H1 (cell line): ENCODE data around the gene ARHGAP22. TPM values are rescaled to one million over a fixed set of nuclear protein-coding genes. Genes with fewer than 3 reads are reported as not detected.

Experiments used
- CTCF ChIA-PET: fragments of 300-600 bp; sonication (Branson Sonifier 250); formaldehyde crosslinking; loops from one replicate; lab custom pipeline; 2021; ENCODE audit not compliant: partially characterized antibody; lab: Charles Lee
- POLR2A ChIA-PET: fragments of 300-600 bp; sonication (Branson Sonifier 250); formaldehyde crosslinking; loops from one replicate; lab custom pipeline; 2021; ENCODE audit warnings: inconsistent platforms; ENCODE audit not compliant: partially characterized antibody; lab: Charles Lee
- DNase-seq, 2 experiments: peaks; one replicate each; pipeline versions ENCODE4 v3.0.0 to v3.0.0-alpha.2; 2010 to 2022; ENCODE audit warnings: low spot score in 2 of 2, low read depth in 1 of 2, mixed read lengths in 1 of 2
- FAIRE-seq: peaks from 2 replicates; lab custom pipeline; 2011; peaks lifted over from hg19 to GRCh38; lab: Jason Lieb, UNC
- H2AFZ ChIP-seq: 2 replicates; pipeline ENCODE4 v1.8.1; 2012; ENCODE audit warnings: low read length, inconsistent platforms
- H2AK5ac ChIP-seq: 2 replicates; pipeline ENCODE4 v1.6.1; 2013; ENCODE audit warnings: low read depth, low read length
- H2BK120ac ChIP-seq: replicated peaks from 2 replicates; pipeline ENCODE3; 2013; ENCODE audit warnings: low read depth, low read length, inconsistent platforms
- H2BK12ac ChIP-seq: 2 replicates; pipeline ENCODE4 v1.6.1; 2013; ENCODE audit warnings: low read depth, low read length
- H2BK15ac ChIP-seq: 2 replicates; pipeline ENCODE4 v1.6.1; 2013; ENCODE audit warnings: low read length
- H2BK20ac ChIP-seq: 2 replicates; pipeline ENCODE4 v1.6.1; 2013; ENCODE audit warnings: low read length
- H2BK5ac ChIP-seq: 2 replicates; pipeline ENCODE4 v1.6.1; 2013; ENCODE audit warnings: low read depth, low read length
- H3K14ac ChIP-seq: 2 replicates; pipeline ENCODE4 v1.6.1; 2013; ENCODE audit warnings: inconsistent platforms; ENCODE audit not compliant: insufficient read length
- H3K18ac ChIP-seq: 2 replicates; pipeline ENCODE4 v1.6.1; 2013; ENCODE audit warnings: low read length; ENCODE audit errors: extremely low read depth
- H3K23ac ChIP-seq: 2 replicates; pipeline ENCODE4 v1.6.1; 2013; ENCODE audit warnings: inconsistent platforms; ENCODE audit not compliant: insufficient read length
- H3K23me2 ChIP-seq: 2 replicates; pipeline ENCODE4 v1.6.1; 2013; ENCODE audit warnings: low read depth, low read length
- H3K27ac ChIP-seq: 2 replicates; pipeline ENCODE4 v1.6.1; 2011; ENCODE audit warnings: low read depth, low read length, inconsistent platforms
- H3K27me3 ChIP-seq, 4 experiments: replicated peaks in 1 of 4; 1 replicate in 1 of 4; 2 replicates in 3 of 4; pipeline versions ENCODE4 v1.6.1 to v1.8.1; 2011 to 2013; ENCODE audit warnings: low read length in 3 of 4, mild to moderate bottlenecking in 3 of 4, inconsistent platforms in 2 of 4, mixed read lengths in 2 of 4, moderate library complexity in 1 of 4; ENCODE audit not compliant: control insufficient read depth in 3 of 4, insufficient read depth in 3 of 4; ENCODE audit errors: extremely low read depth in 1 of 4
- H3K36me3 ChIP-seq, 4 experiments: 2 replicates each; pipeline versions ENCODE4 v1.6.1 to v1.8.1; 2011 to 2013; ENCODE audit warnings: mild to moderate bottlenecking in 4 of 4, low read length in 3 of 4, moderate library complexity in 2 of 4, control low read depth in 1 of 4, inconsistent platforms in 1 of 4; ENCODE audit not compliant: insufficient read depth in 4 of 4, control insufficient read depth in 2 of 4
- H3K4ac ChIP-seq: replicated peaks from 2 replicates; pipeline ENCODE3; 2013; ENCODE audit warnings: low read length, low read depth, mixed read lengths, inconsistent platforms; ENCODE audit not compliant: insufficient read length
- H3K4me1 ChIP-seq, 4 experiments: replicated peaks in 1 of 4; 1 replicate in 1 of 4; 2 replicates in 3 of 4; pipeline versions ENCODE4 v1.6.1 to v1.8.1; 2011 to 2013; ENCODE audit warnings: low read length in 3 of 4, inconsistent platforms in 2 of 4, mixed read lengths in 1 of 4; ENCODE audit not compliant: insufficient read depth in 4 of 4, control insufficient read depth in 3 of 4
- H3K4me2 ChIP-seq, 2 experiments: 2 replicates each; pipeline versions ENCODE4 v1.6.1 to v1.8.1; 2011 to 2013; ENCODE audit warnings: low read depth in 2 of 2, low read length in 2 of 2, control low read depth in 1 of 2, inconsistent platforms in 1 of 2, mild to moderate bottlenecking in 1 of 2; ENCODE audit not compliant: insufficient read depth in 1 of 2
- H3K4me3 ChIP-seq, 4 experiments: fragments of 200-600, 300-600 bp in 1 of 4; sonication (generic), shearing (Covaris generic), sonication (Bioruptor Twin) in 1 of 4; 2 replicates each; pipeline versions ENCODE4 v1.5.1 to v1.8.1; 2011 to 2016; ENCODE audit warnings: low read length in 4 of 4, low read depth in 3 of 4, control low read depth in 2 of 4, inconsistent platforms in 2 of 4, mild to moderate bottlenecking in 2 of 4, mixed read lengths in 1 of 4, moderate library complexity in 1 of 4; ENCODE audit not compliant: insufficient read depth in 2 of 4; ENCODE audit errors: extremely low read depth in 1 of 4
- H3K56ac ChIP-seq: replicated peaks from 2 replicates; pipeline ENCODE3; 2013; ENCODE audit warnings: low read depth, mild to moderate bottlenecking, mixed read lengths, low read length, inconsistent platforms; ENCODE audit not compliant: insufficient read length
- H3K79me1 ChIP-seq: 2 replicates; pipeline ENCODE4 v1.6.1; 2013; ENCODE audit warnings: low read depth, low read length, control low read depth
- H3K79me2 ChIP-seq, 2 experiments: 2 replicates each; pipeline versions ENCODE4 v1.6.1 to v1.8.1; 2012 to 2013; ENCODE audit warnings: low read length in 2 of 2, mild to moderate bottlenecking in 2 of 2, inconsistent platforms in 1 of 2; ENCODE audit not compliant: insufficient read depth in 2 of 2, control insufficient read depth in 1 of 2
- H3K9ac ChIP-seq, 4 experiments: replicated peaks in 1 of 4; 1 replicate in 1 of 4; 2 replicates in 3 of 4; pipeline versions ENCODE4 v1.6.1 to v1.8.1; 2011 to 2013; ENCODE audit warnings: low read depth in 3 of 4, low read length in 3 of 4, control low read depth in 2 of 4, mild to moderate bottlenecking in 2 of 4, moderate library complexity in 2 of 4, inconsistent platforms in 1 of 4; ENCODE audit errors: extremely low read depth in 1 of 4
- H3K9me3 ChIP-seq, 2 experiments: 2 replicates each; pipeline versions ENCODE4 v1.6.1 to v1.8.1; 2012 to 2013; ENCODE audit warnings: mild to moderate bottlenecking in 2 of 2, moderate library complexity in 2 of 2, control low read depth in 1 of 2, inconsistent platforms in 1 of 2, low read depth in 1 of 2, low read length in 1 of 2, mixed read lengths in 1 of 2; ENCODE audit not compliant: insufficient read depth in 2 of 2
- H4K20me1 ChIP-seq, 2 experiments: replicated peaks in 1 of 2; 2 replicates each; pipeline versions ENCODE3 to v1.8.1; 2011 to 2013; ENCODE audit warnings: inconsistent platforms in 2 of 2, low read length in 2 of 2, mild to moderate bottlenecking in 1 of 2; ENCODE audit not compliant: insufficient read depth in 2 of 2, control insufficient read depth in 1 of 2
- H4K5ac ChIP-seq: 2 replicates; pipeline ENCODE4 v1.6.1; 2013; ENCODE audit warnings: low read length, low read depth, mixed read lengths, inconsistent platforms; ENCODE audit not compliant: insufficient read length
- H4K8ac ChIP-seq: 2 replicates; pipeline ENCODE4 v1.8.0; 2013; ENCODE audit warnings: mild to moderate bottlenecking, moderate library complexity, low read length, inconsistent platforms; ENCODE audit not compliant: insufficient read depth; ENCODE audit errors: extremely low read depth
- H4K91ac ChIP-seq: replicated peaks from 2 replicates; pipeline ENCODE3; 2013; ENCODE audit warnings: low read length, mixed read lengths, inconsistent platforms; ENCODE audit not compliant: insufficient read length
- ATF2 ChIP-seq: IDR thresholded peaks from 2 replicates; pipeline ENCODE4 v1.6.1; 2012; ENCODE audit warnings: low read length, inconsistent platforms
- CREB1 ChIP-seq: IDR thresholded peaks from 2 replicates; pipeline ENCODE4 v1.6.1; 2012; ENCODE audit warnings: inconsistent platforms
- E2F6 ChIP-seq: IDR thresholded peaks from 2 replicates; pipeline ENCODE4 v1.6.1; 2012; ENCODE audit warnings: inconsistent platforms
- GABPA ChIP-seq: IDR thresholded peaks from 2 replicates; pipeline ENCODE4 v1.6.1; 2011; ENCODE audit warnings: mild to moderate bottlenecking, low read length, moderate library complexity, borderline replicate concordance; ENCODE audit not compliant: insufficient read depth
- HDAC2 ChIP-seq, 2 experiments: fragments of 300-600 bp in 1 of 2; sonication (generic) in 1 of 2; IDR thresholded peaks; 2 replicates each; pipeline ENCODE4 v1.6.1; 2011 to 2012; ENCODE audit warnings: low read depth in 2 of 2, low read length in 2 of 2, mild to moderate bottlenecking in 2 of 2, moderate library complexity in 2 of 2, borderline replicate concordance in 1 of 2, inconsistent platforms in 1 of 2
- RFX5 ChIP-seq: IDR thresholded peaks from 2 replicates; pipeline ENCODE4 v1.6.1; 2011; ENCODE audit warnings: low read depth, low read length, improper control_type of control experiment, borderline replicate concordance
- SRF ChIP-seq: IDR thresholded peaks from 2 replicates; pipeline ENCODE4 v1.6.1; 2011; ENCODE audit warnings: mild to moderate bottlenecking, low read depth, low read length, moderate library complexity
- USF2 ChIP-seq: IDR thresholded peaks from 2 replicates; pipeline ENCODE4 v1.6.1; 2011; ENCODE audit warnings: low read length, improper control_type of control experiment
- WGBS, 2 experiments: shearing (Covaris generic) in 1 of 2; methylation state at CpG; one replicate each; pipeline versions ENCODE4 v1.1.6 to v1.1.7; 2013 to 2015; ENCODE audit warnings: low lambda C conversion rate in 2 of 2, mixed read lengths in 2 of 2, inconsistent platforms in 1 of 2, low coverage in 1 of 2, missing lambda C conversion rate in 1 of 2; ENCODE audit not compliant: insufficient replicate concordance in 2 of 2, insufficient coverage in 1 of 2, insufficient read length in 1 of 2; ENCODE audit errors: extremely low coverage in 1 of 2, missing lambda C conversion rate in 1 of 2; 5-methylcytosine and 5-hydroxymethylcytosine counted together
- polyA plus RNA-seq, 7 experiments: library from polyadenylated mRNA; depleted of rRNA in 3 of 7; stranded (reverse) in 5 of 7; unstranded in 2 of 7; fragments of >200 nt in 5 of 7; fragments of 200-250 nt in 2 of 7; gene quantifications; 1 replicate in 5 of 7; 2 replicates in 1 of 7; 4 replicates in 1 of 7; pipeline versions ENCODE4 v1.2.1 to v1.2.3, GENCODE V29; 2011 to 2013; ENCODE audit warnings: missing spikeins in 2 of 7, mixed read lengths in 2 of 7
- total RNA-seq: library from RNA; stranded (reverse); fragmentation: NEBNext Ultra II Directional; extraction: Animal tissue kit (Norgen Biotek cat#: 25700); gene quantifications from 2 replicates; pipeline ENCODE4 v1.2.1, GENCODE V29; 2021

The ARHGAP22 gene
- total and polyA plus RNA-seq, 2 of the 8 experiments (the other 6 are each of a cell fraction or from before 2014, with no cell fraction given) = 3.6 to 11.2 TPM

- Histone ChIP-seq H4K8ac (no peak overlapping the region), H3K4ac (no peak overlapping the region), H4K91ac (no peak overlapping the region), H3K56ac (no peak overlapping the region), H2BK120ac (no peak overlapping the region), H3K23me2 (peaks cover 6% of the 10 kb centered on the region; the same call in 1 of the 2 replicates), H2BK15ac (no peak overlapping the region), H3K4me2 (no peak overlapping the region), H2BK12ac (no peak overlapping the region), H3K18ac (no peak overlapping the region), H3K27ac (no peak overlapping the region), H3K36me3 (no peaks in the 10 kb centered on the region), H3K9me3 (no peaks in the 10 kb centered on the region), H2BK5ac (no peak overlapping the region), H2BK20ac (no peak overlapping the region), H3K9ac (no peak overlapping the region), H3K4me3 (no peak overlapping the region), H3K4me1 (no peaks in the 10 kb centered on the region), H2AFZ (no peak overlapping the region), H4K5ac (no peak overlapping the region), H2AK5ac (no peak overlapping the region), H4K20me1 (no peaks in the 10 kb centered on the region), H3K27me3 (no peaks in the 10 kb centered on the region), H3K79me2 (no peaks in the 10 kb centered on the region), H3K23ac (no peak overlapping the region), H3K14ac (no peak overlapping the region), H3K79me1 (no peaks in the 10 kb centered on the region)
- POLR2A ChIA-PET = no interaction called here
- TF ChIP-seq CREB1 (no peak), SRF (no peak), USF2 (no peak), HDAC2 (IDR thresholded peaks at IDR 0.05; ENCODE audit: borderline replicate concordance in 1 of 2, low read depth in 2 of 2, low read length in 2 of 2) (no peak), RFX5 (no peak), GABPA (no peak), ATF2 (no peak), E2F6 (no peak)
- FAIRE-seq = no peak
- no peak for DNase-seq
- 92% methylated on average over 3 of the region's 3 CpGs; no CpG with 5 or more reads in 1 of the 2 experiments for WGBS, 2 experiments
- CTCF ChIA-PET = interaction anchor here (0.6 to 3.8 kb wide), 3 partner anchors 19 to 183 kb away, joined by 3 to 15 read pairs (median 6); no protein-coding TSS in a partner anchor
Observed at GRCh38 chr10:48636901-48637300, 32.0 kb upstream of the ARHGAP22 start.
